ENCODE measurements around the gene PCCA. TPM values are rescaled to one million over a fixed set of nuclear protein-coding genes. Genes with fewer than 3 reads are reported as not detected.
"Not testable (repeated sequence)": the region's sequence is repeated elsewhere in the genome, so short reads cannot be mapped to it uniquely, and the experiment has no call there.

The PCCA gene
- total RNA-seq, 1 donor from 2014 or later = 200 TPM

DNA sequence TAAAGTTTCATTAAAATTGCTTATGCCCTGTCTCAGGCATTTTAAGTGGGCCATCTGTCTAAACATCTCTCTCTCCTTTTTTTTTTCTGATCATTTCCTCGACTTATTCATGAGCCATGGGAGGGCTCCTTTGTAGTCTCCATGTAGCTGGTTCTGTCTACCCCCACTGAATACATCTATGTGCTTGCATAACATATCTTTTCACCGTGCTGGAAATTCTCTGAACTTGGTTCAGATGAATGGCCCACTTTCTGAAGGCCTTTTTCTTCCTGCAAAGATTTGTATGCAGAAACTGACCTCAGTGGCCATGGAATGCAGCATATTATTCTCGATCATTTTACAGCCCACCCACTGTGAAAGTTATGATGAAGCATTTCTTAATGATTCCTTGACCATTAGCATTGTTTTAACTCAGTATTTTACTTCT lies 274.4 kb downstream of the PCCA start:
- no peak for DNase-seq

GRCh38 chr13:100363874-100364273 lies 275.0 kb downstream of the PCCA start:
- no peak for DNase-seq

- DNase-seq = no peak
Observed at GRCh38 chr13:100364591-100364990, 275.7 kb downstream of the PCCA start.

GRCh38 chr13:100365680-100366079 lies 276.8 kb downstream of the PCCA start:
- no peak for DNase-seq

- no peak for DNase-seq
Observed at GRCh38 chr13:100378533-100378932, 289.6 kb downstream of the PCCA start.

DNA sequence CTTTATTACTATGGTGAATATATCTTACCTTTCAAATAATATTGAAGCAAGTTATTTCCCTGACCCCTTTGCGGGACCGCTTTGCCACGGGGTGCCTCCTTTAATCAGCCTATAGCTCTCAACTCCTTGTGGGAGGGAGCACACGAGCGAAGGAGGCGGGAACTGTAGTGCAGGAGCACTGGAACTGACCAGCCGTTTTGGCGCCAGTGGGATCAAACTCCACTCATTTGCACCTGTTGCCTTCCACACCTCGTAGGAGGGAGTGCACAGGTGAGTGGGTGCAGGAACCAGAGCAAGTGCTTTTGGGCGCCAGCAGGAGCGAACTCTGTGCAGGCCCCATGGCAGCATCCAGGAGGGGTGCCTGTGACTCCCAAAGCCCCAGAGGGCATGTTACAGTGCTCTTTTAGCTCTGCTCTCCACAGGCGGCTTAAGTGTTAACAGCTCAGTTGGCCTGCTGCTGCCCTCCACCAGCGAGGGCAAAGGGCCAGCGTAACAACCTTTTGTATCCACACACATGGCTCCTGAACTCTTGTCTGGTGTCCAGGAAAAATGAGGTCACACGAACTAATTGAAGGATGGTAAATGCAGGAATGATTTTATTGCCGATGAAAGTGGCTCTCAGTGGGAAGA lies 292.8 kb downstream of the PCCA start:
- DNase-seq = no peak

DNA sequence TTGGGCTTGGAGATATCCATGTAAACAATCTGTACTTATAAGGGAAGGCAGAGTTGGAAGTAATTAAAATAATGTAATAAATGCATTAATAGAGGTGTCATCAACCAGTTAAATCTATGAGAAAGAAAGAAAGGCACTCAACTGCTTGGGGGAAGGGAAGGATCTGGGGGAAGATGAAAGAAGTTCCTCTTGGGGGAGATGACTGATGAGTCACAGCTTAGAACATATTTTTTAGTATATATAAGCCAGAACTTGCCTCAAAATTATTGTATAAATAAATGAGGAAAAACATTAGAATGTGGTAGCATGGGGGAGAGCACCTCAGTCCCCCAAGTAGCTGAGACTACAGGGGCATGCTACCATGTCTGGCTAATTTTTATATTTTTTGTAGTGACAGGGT lies 293.9 kb downstream of the PCCA start:
- DNase-seq = no peak

DNA sequence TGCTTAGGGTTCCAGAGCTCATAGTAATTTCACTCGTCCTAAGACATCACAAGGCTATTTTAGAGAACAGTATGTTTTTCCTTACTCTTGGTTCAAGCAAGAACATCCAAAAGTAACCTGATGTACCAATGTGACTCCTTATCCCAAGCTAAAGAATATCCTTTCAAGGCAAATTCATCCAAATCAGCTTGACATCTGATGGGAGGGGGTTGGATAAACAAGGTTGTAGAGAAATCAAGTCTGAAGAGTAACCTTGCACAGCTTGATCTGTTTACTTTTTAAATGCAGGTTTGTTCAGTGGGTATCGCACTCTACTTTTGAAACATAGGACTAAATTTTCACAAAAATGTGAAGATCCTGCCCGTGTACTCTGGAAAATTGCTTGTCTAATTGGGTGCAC lies 298.5 kb downstream of the PCCA start:
- no peak for DNase-seq

- not testable (repeated sequence) for DNase-seq
Observed at GRCh38 chr13:100388150-100388549, 299.3 kb downstream of the PCCA start.

GRCh38 chr13:100388923-100389322 lies 300.0 kb downstream of the PCCA start:
- no peak for DNase-seq

- no peak for DNase-seq
Observed at GRCh38 chr13:100389617-100390016, 300.7 kb downstream of the PCCA start.

DNA sequence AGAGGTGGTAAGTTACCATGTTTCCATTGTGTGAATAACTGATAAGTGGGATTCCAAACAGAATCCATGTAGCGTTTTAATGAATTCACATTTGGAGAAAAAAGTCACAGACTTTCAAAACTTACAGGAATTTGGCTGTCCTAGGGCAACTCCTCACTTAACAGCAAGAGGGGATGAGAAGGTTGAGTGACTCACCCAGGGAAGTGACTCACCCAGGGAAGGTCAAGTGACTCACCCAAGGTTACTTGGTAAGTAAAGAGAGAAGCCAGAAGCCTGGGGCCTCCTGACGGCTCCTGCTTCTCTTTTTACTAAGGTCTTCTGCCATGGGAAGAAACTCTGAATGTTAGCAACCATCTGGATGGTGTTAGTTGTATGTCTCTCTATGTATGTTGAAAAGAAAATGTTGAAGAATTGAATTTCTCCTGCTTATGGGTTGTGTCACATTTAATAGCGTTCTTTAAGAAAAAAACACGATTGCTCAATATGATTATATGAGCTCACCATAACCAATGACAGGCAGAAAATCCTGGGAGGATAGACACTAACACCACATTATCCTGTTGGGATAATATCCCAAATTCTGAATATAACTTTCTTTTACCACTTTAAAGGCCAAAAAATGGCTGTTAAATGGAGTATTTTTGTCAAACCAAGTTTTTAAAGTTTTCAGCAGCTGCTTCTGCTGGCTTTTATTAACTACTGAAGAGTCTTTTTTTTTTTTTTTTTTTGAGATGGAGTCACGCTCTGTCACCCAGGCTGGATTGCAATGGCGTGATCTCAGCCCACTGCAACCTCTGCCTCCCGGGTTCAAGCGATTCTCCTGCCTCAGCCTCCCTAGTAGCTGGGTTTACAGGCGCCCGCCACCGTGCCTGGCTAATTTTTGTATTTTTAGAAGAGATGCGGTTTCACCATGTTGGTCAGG lies 304.1 kb downstream of the PCCA start:
- peak; percentile 5 for DNase-seq

GRCh38 chr13:100394005-100394695 lies 305.3 kb downstream of the PCCA start:
- DNase-seq = no peak

- no peak for DNase-seq
Observed at GRCh38 chr13:100395698-100396373, 306.9 kb downstream of the PCCA start.

- no peak for DNase-seq
Observed at GRCh38 chr13:100396776-100397175, 307.9 kb downstream of the PCCA start.

DNA sequence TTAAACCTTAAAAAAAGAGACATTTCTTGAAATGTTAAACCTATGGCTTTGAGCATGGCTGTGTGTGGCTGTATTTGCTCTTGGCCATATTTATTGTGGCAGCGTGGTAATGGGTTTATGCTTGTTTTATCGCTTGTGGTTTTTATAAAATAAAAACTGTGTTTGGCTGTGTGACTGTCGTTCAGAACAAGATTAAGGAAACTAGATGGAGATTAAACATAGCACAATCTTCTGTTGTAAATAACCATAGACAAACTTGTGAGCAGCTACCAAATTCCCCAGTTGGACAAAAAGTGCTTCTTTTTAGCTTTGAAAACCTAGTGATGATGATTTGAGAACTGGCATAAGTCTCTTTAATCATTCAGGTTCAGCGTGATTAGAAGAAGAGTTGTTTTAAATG lies 308.7 kb downstream of the PCCA start:
- DNase-seq = no peak

DNA sequence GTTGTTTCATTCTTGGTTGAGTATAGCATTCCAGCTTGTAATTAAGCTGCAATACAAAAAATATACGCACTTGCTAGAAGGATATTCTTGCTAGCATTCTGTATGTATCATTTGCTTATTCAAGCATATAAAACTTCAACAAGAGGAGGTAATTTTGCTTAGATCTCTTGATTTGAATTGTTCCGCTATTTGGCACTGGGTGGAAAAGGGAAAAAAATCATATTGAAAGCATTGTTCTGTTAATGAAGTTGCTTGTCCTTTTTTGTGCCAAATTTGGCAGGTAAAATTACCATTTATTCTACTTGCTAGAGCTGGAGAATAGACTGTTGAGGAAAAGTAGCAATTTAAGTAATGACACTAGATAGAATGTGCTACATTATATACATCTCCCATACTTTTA lies 309.5 kb downstream of the PCCA start:
- DNase-seq = no peak

- no peak for DNase-seq
Observed at GRCh38 chr13:100399455-100399854, 310.6 kb downstream of the PCCA start.

DNA sequence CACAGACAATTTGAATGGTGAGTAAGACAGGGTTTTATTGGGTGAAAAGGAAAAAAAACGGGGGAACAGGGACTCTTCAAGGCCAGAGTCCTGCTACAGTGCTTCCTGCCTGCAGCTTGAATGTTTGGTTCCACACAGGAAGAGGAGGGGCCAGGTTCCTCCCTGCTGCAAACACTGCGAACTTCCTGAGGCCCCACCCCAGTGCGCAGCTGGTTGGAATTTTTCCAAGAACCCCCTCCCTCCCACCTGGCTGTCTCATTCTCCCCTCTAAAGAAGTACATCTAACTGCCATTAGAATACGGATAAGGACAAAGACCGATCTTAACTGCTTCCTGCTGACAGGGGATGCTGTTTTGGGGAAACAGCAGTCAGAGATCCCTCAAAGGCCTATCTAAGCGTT lies 314.8 kb downstream of the PCCA start:
- DNase-seq = no peak

DNA sequence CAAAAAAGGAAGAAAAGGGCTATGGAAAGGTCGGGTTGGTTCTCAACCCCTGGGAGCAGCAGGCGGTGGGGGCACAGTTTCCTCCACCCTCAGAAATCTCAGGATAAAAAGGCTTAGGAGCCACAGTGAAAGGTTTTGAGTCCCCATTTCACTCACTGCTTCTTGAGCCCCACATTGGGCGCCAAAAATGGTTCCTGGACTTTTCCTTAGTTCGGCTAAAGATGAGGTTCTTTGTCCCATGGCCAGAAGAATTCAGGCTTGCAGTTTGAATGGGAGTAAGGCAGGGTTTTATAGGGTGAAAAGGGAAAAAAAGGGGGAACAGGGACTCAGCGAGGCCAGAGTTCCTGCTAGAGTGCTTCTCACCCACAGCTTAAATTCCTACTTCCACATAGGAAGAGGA lies 320.2 kb downstream of the PCCA start:
- DNase-seq = no peak

DNA sequence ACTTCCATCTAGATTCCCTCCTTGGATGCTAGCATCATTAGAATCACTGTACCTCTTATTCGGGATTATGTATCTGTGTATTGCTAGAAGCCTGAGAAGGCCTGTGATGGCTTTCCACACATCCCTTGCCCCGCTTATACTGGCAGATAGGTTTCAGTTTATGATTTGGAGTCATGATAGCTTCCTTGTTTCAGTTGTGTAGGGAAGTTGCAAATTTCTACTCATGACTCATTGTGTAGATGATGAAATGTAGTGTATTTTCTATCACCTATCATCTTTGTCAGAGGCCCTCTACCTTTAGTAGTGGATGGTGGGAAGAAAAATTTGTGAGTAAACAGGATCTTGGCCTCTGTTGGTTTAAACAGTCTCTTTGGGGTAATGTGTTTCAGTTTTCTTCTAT lies 334.5 kb downstream of the PCCA start:
- DNase-seq = no peak

DNA sequence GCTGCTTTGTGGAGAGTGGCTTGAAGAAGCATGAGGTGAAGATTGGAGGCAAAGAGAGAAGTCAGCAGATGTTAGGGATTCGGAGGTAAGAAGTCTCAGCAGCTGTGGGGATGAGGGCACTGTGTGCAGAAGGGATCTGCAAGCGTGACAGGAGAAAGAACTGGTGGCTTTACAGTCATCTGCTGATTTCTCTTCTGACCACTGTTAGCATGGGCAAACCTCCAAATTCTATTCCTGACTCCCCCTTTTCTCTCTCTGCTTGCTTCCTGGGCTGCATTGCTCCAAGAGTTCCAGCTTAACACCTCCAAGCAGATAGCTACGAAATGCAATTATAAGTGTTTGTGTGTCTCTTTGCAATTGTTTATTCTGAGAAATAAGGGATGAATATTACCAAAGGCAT lies 340.1 kb downstream of the PCCA start:
- DNase-seq = no peak

GRCh38 chr13:100432611-100433010 lies 343.7 kb downstream of the PCCA start:
- no peak for DNase-seq
